Measurements from ENCODE around the gene DNPEP.

Gene DNPEP

DNA sequence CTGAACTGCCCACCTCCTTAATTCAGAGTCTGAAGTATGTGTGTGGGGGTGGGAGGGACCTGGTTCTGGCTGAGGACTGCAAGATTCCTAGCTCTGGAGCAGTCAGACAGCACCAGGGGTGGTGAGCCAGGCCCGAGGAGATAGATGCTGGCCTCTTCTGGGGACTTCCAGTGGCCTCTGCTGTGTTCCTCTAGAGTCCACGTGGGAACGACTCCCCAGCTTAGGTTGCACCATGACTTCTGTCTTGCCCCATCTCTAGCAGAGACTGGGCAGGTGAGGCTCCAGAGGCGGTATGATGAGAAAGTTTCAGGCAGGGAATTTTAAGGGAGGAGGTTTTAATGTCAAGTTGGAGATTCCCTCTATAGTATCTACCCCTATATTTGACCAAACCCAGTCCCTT is 33.1 kb downstream of the DNPEP start:
- no peak for DNase-seq

DNA sequence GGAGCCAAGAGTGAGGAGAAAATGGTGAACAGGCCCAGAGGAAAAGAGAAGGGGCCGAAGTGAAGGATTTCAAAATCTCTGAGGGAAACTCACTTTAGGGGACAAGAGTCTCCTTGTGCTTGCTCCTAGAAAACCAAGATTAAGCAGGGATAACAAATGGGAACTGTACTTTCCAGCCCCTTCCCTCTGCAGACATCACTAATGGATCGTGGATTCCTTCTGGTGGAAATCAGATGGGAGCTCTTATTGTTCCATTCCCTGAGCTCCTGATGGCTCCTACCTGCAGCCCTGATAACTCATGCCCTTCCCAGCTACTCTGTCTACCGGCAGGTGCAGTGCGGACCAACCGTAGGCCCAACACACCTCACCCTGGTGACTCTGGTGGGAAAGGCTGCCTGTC is 34.6 kb downstream of the DNPEP start:
- no peak for DNase-seq

DNA sequence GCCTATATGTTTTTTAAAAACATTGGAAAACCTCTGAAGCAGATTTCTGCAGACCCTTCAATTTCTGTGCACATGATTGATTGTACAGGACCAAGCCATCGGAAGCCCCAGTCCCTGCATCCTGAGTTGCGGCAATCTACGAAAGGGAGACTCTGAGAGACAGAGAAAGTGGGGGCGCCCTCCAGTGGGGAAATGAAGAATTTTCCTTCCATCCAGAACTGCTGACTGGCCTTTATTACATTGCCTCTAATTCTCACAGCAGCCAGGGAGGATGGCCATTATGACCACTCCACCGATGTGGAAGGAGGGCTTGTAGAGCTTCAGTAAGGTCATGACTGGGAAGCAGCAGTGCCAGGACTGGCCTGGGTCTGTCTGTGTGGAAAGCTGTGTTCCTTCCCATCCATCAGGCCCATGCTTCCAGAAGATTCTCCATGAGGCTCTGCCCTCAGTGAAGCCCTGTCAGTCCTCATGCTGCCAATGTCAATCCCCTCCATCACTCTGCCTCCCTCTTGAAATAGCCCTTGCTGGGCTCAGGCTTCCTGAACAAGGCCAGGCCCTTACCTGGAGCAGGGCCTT is 35.2 kb downstream of the DNPEP start:
- DNase-seq, result peak; percentile 67

- no peak for DNase-seq
Measured at GRCh38 chr2:219350710-219351221, 36.9 kb downstream of the DNPEP start.

GRCh38 chr2:219350215-219350614 is 37.5 kb downstream of the DNPEP start:
- DNase-seq, result no peak

- DNase-seq, result no peak
Measured at GRCh38 chr2:219344751-219345430, 42.8 kb downstream of the DNPEP start.

DNA sequence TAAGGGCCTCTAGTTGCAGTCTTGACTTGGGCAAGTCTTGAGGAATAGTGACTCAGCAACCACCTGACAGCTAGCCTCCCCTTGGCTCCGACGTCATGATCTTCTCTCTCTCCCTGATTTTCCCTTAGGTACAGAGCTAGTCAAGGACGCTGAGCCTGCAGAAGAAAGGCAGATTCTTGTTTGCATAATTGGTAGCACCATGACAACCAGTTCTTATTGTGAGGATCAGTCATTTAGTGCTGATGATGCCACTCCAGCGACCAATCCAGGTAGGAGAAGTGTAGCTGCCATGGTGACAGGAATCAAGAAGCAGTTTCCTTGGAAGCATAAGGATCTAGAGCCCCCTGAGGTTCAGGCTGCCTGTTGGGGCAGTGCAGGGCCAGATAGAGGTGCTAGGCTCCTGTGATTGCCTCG is 52.3 kb downstream of the DNPEP start:
- no peak for DNase-seq

- no peak for DNase-seq
Measured at GRCh38 chr2:219334076-219334475, 53.6 kb downstream of the DNPEP start.

DNA sequence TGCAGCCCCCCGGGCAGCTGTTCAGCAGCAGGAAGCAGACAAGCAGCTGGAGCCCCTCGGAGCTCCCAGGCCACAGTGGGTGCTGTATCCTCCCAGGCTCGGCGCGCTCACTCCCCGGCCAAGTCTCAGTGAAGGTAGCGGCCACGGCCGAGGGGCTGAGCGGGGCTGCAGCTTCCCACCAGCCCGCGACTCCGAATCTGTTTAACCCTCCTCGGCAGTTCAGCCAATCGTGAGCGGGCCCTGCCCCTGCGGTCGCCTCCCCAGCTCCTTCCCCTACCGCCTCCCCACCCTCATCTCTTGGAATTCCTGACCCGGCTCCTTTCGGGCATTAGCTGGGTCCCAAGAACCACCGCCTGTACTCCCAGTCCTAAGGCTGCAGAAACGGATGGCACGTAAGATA is 55.2 kb downstream of the DNPEP start, which contains the start of gene RESP18:
TSS of gene RESP18 (minus strand) at position 203 of the 400 bp plus-strand sequence.
- no peak for DNase-seq

- DNase-seq, result peak; percentile 28
Measured at GRCh38 chr2:219331560-219332213, 56.0 kb downstream of the DNPEP start.

- no peak for DNase-seq
Measured at GRCh38 chr2:219327719-219328118, 60.0 kb downstream of the DNPEP start.

DNA sequence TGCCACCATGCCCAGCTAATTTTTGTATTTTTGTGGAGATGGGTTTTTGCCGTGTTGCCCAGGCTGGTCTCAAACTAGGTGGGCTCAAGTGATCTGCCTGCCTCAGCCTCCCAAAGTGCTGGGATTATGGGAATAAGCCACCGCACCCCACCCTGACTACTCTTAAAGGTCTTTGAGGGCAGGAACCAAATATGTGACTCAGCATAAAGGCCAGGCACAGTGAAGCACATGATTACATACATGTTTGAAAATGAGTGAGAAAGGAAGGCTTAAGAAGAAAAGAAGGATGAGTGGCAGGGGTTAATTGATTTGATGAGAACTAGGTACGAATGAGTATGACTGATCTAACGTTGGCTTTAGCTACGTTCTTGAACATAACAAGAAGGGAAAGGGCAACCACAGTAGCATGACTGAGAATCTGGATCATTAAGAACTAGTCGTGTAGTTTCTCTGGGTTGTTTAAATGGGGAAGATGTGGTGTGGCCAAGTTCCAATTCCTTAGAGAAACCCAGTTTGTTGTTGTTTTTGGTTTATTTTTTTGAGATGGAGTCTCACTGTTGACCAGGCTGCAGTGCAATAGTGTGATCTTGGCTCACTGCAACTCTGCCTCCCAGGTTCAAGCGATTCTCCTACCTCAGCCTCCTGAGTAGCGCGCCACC is 61.9 kb downstream of the DNPEP start:
- no peak for DNase-seq

- no peak for DNase-seq
Measured at GRCh38 chr2:219325136-219325535, 62.6 kb downstream of the DNPEP start.

GRCh38 chr2:219323434-219323833 is 64.3 kb downstream of the DNPEP start:
- DNase-seq, result no peak
